ENCODE measurements around the gene PNMA8C. TPM values are rescaled to one million over a fixed set of nuclear protein-coding genes. Genes with fewer than 3 reads are reported as not detected.

PNMA8C gene
- polyA plus RNA-seq, 1 of the 3 experiments (the other 2 are of a cell fraction): 1.3 TPM

DNA sequence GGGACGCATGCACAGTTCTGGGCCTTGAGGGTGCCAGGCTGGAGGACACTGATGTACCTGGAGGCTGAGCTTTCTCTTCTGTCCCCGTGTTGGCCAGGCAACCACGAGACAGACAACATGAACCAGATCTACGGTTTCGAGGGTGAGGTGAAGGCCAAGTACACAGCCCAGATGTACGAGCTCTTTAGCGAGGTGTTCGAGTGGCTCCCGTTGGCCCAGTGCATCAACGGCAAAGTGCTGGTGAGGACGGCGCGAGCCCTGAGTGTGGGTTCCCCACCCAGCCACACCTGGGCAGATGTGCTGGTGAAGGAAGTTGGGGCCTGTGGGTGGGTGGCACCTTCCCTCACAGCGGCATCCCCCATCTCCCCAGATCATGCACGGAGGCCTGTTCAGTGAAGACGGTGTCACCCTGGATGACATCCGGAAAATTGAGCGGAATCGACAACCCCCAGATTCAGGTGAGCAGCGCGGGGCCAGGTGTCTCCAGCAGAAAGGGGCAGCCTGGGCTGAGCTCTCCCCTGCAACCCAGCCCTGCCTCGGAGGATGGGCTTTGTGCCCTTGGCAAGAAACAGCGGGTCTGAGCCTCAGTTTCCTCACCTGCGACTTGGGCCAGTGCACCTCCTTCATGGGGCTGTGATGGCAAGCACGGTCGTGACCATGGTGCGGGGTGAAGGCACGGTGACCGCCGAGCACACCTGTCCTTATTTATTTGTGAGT is 41.6 kb downstream of the PNMA8C start:
- WGBS (ENCODE audit: low lambda C conversion rate): 89% methylated on average over 16 of the region's 30 CpGs
- CTCF ChIA-PET: interaction anchor here (1.0 to 4.1 kb wide), 4 partner anchors 8 to 143 kb away, joined by 3 to 25 read pairs (median 3); no protein-coding TSS in a partner anchor
- POLR2A ChIA-PET: no interaction called here

DNA sequence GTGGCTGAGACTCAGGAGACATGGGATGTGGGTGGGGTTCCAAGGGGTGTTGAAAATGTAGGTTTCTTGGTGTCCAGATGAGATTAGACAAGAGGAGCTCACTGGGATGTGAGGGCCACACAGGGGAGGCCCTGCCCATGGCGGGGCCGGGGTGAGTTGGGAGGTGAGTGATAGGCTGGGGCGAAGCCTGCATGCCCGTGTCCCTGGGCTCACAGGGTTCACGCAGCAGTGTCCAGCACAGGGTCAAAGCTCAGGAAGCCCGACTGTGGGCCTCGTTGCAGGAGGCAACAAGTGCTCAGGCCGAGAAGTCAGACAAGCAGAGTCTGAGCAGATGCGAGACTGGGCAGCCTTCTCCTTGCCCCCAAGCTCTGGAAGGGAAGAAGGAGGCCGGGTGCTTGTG is 42.6 kb downstream of the PNMA8C start:
- Histone ChIP-seq H3K9ac (no peak overlapping the region), H3K9me2 (no peaks in the 10 kb centered on the region), H3F3A (replicated peaks; ENCODE audit: insufficient read depth) (no peaks in the 10 kb centered on the region), H3K9me3 (no peaks in the 10 kb centered on the region), H4K20me1 (ENCODE audit: insufficient read depth) (no peaks in the 10 kb centered on the region), H3K4me1 (ENCODE audit: control insufficient read depth in 1 of 2, insufficient read depth in 2 of 2, low read depth in 1 of 2, low read length in 1 of 2) (no peaks in the 10 kb centered on the region), H3K27ac (ENCODE audit: low read depth in 2 of 2, low read length in 1 of 2) (no peak overlapping the region), H3K4me3 (ENCODE audit: low read depth in 2 of 2, low read length in 1 of 2) (no peak overlapping the region), H2AFZ (ENCODE audit: low read depth) (no peak overlapping the region), H3K4me2 (no peak overlapping the region), H3K27me3 (ENCODE audit: insufficient read depth) (no peaks in the 10 kb centered on the region), H3K79me2 (ENCODE audit: insufficient read depth) (peaks cover 15% of the 10 kb centered on the region), H3K36me3 (replicated peaks in 1 of 2; ENCODE audit: control insufficient read depth in 1 of 2, insufficient read depth in 2 of 2, low read length in 1 of 2) (peaks cover 49 to 66% of the 10 kb centered on the region in 2 experiments)
- DNase-seq: no peak
- WGBS (ENCODE audit: low lambda C conversion rate): 88% methylated on average over 6 of the region's 10 CpGs
- CTCF ChIA-PET: interaction anchor here (0.6 to 4.1 kb wide), 6 partner anchors 9 to 157 kb away, joined by 3 to 25 read pairs (median 3); no protein-coding TSS in a partner anchor
- POLR2A ChIA-PET: interaction anchor here (0.7 kb wide), 1 partner anchor 116 kb away, joined by 3 read pairs; no protein-coding TSS in a partner anchor
- TF ChIP-seq, protein P1, sequence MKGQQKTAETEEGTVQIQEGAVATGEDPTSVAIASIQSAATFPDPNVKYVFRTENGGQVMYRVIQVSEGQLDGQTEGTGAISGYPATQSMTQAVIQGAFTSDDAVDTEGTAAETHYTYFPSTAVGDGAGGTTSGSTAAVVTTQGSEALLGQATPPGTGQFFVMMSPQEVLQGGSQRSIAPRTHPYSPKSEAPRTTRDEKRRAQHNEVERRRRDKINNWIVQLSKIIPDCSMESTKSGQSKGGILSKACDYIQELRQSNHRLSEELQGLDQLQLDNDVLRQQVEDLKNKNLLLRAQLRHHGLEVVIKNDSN (IDR thresholded peaks at IDR 0.05; ENCODE audit: borderline replicate concordance, low read depth): no peak
- no peak for TF ChIP-seq CHD2 (IDR thresholded peaks at IDR 0.05; ENCODE audit: low read length, partially characterized antibody)
- no peak for TF ChIP-seq SIN3A (IDR thresholded peaks at IDR 0.05; ENCODE audit: borderline replicate concordance, low read depth, low read length)
- TF ChIP-seq ELF1 (IDR thresholded peaks at IDR 0.05): no peak
- TF ChIP-seq RXRA (IDR thresholded peaks at IDR 0.05; ENCODE audit: borderline replicate concordance, low read depth): no peak
- TF ChIP-seq, protein P2, sequence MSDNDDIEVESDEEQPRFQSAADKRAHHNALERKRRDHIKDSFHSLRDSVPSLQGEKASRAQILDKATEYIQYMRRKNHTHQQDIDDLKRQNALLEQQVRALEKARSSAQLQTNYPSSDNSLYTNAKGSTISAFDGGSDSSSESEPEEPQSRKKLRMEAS (IDR thresholded peaks at IDR 0.05; ENCODE audit: low read depth): no peak
- TF ChIP-seq, protein P3, sequence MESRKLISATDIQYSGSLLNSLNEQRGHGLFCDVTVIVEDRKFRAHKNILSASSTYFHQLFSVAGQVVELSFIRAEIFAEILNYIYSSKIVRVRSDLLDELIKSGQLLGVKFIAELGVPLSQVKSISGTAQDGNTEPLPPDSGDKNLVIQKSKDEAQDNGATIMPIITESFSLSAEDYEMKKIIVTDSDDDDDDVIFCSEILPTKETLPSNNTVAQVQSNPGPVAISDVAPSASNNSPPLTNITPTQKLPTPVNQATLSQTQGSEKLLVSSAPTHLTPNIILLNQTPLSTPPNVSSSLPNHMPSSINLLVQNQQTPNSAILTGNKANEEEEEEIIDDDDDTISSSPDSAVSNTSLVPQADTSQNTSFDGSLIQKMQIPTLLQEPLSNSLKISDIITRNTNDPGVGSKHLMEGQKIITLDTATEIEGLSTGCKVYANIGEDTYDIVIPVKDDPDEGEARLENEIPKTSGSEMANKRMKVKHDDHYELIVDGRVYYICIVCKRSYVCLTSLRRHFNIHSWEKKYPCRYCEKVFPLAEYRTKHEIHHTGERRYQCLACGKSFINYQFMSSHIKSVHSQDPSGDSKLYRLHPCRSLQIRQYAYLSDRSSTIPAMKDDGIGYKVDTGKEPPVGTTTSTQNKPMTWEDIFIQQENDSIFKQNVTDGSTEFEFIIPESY (IDR thresholded peaks at IDR 0.05; ENCODE audit: borderline replicate concordance, low read depth): no peak

More for the DNA sequence above, 41.6 kb downstream of the PNMA8C start:
- Histone ChIP-seq H3K27me3 (ENCODE audit: insufficient read depth) (no peaks in the 10 kb centered on the region), H3K9me3 (no peaks in the 10 kb centered on the region), H3K36me3 (replicated peaks in 1 of 2; ENCODE audit: control insufficient read depth in 1 of 2, insufficient read depth in 2 of 2, low read length in 1 of 2) (peaks cover 41 to 64% of the 10 kb centered on the region in 2 experiments), H3K4me3 (ENCODE audit: low read depth in 2 of 2, low read length in 1 of 2) (no peak overlapping the region), H3F3A (replicated peaks; ENCODE audit: insufficient read depth) (no peaks in the 10 kb centered on the region), H2AFZ (ENCODE audit: low read depth) (no peak overlapping the region), H3K4me1 (ENCODE audit: control insufficient read depth in 1 of 2, insufficient read depth in 2 of 2, low read depth in 1 of 2, low read length in 1 of 2) (no peaks in the 10 kb centered on the region), H3K4me2 (no peak overlapping the region), H3K27ac (ENCODE audit: low read depth in 2 of 2, low read length in 1 of 2) (no peak overlapping the region), H3K79me2 (ENCODE audit: insufficient read depth) (0 out of 2 replicates have a peak, but pooled peaks cover 6% of the 10 kb centered on the region), H4K20me1 (ENCODE audit: insufficient read depth) (no peaks in the 10 kb centered on the region), H3K9ac (no peak overlapping the region), H3K9me2 (no peaks in the 10 kb centered on the region)
- DNase-seq: no peak
- TF ChIP-seq YY1 (IDR thresholded peaks at IDR 0.05; ENCODE audit: low read depth) (no peak), EP300 (IDR thresholded peaks at IDR 0.05; ENCODE audit: borderline replicate concordance in 1 of 2, low read depth in 1 of 2, low read length in 1 of 2) (no peak), TCF12 (IDR thresholded peaks at IDR 0.05) (no peak), MEF2A (IDR thresholded peaks at IDR 0.05; ENCODE audit: borderline replicate concordance, low read depth) (no peak), FOXJ3 (CRISPR knock-in tag; IDR thresholded peaks at IDR 0.05) (no peak), ELF1 (IDR thresholded peaks at IDR 0.05) (no peak), RXRA (IDR thresholded peaks at IDR 0.05; ENCODE audit: borderline replicate concordance, low read depth) (no peak), POLR2AphosphoS5 (IDR thresholded peaks at IDR 0.05; ENCODE audit: low read depth, low read length) (no peak)
- TF ChIP-seq, protein P1 (IDR thresholded peaks at IDR 0.05; ENCODE audit: borderline replicate concordance, low read depth): no peak
- TF ChIP-seq, protein P2 (IDR thresholded peaks at IDR 0.05; ENCODE audit: low read depth): no peak
- TF ChIP-seq, protein P4, sequence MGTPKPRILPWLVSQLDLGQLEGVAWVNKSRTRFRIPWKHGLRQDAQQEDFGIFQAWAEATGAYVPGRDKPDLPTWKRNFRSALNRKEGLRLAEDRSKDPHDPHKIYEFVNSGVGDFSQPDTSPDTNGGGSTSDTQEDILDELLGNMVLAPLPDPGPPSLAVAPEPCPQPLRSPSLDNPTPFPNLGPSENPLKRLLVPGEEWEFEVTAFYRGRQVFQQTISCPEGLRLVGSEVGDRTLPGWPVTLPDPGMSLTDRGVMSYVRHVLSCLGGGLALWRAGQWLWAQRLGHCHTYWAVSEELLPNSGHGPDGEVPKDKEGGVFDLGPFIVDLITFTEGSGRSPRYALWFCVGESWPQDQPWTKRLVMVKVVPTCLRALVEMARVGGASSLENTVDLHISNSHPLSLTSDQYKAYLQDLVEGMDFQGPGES (IDR thresholded peaks at IDR 0.05; ENCODE audit: low read depth, low read length): no peak

Data from SK-N-SH (cell line).